Parathyroid adenoma (tissue), 2 donors: ENCODE measurements around the gene TP53I3.

Experiments
- H2AFZ ChIP-seq: fragments of 300-600 bp; sonication (generic); one replicate; pipeline ENCODE4 v1.7.0; 2017; ENCODE audit warnings: antibody characterized with exemption, mild to moderate bottlenecking
- H3K27ac ChIP-seq: fragments of 300-600 bp; sonication (generic); one replicate; pipeline ENCODE4 v1.7.0; 2017
- H3K27me3 ChIP-seq: fragments of 300-600 bp; sonication (generic); one replicate; pipeline ENCODE4 v1.7.0; 2017; ENCODE audit warnings: low read length; ENCODE audit not compliant: control insufficient read depth, insufficient read depth
- H3K36me3 ChIP-seq: fragments of 300-600 bp; sonication (generic); one replicate; pipeline ENCODE4 v1.7.0; 2017; ENCODE audit warnings: low read length; ENCODE audit not compliant: control insufficient read depth, insufficient read depth
- H3K4me1 ChIP-seq: fragments of 300-600 bp; sonication (generic); one replicate; pipeline ENCODE4 v1.7.0; 2017; ENCODE audit warnings: control low read depth
- H3K4me2 ChIP-seq: fragments of 300-600 bp; sonication (generic); one replicate; pipeline ENCODE4 v1.7.0; 2017; ENCODE audit warnings: low read length
- H3K4me3 ChIP-seq: fragments of 300-600 bp; sonication (generic); one replicate; pipeline ENCODE4 v1.7.0; 2017; ENCODE audit warnings: low read depth, low read length
- H3K79me2 ChIP-seq: fragments of 300-600 bp; sonication (generic); one replicate; pipeline ENCODE4 v1.7.0; 2017; ENCODE audit warnings: control low read depth
- H3K9ac ChIP-seq: fragments of 300-600 bp; sonication (generic); one replicate; pipeline ENCODE4 v1.7.0; 2017; ENCODE audit warnings: mild to moderate bottlenecking
- H3K9me3 ChIP-seq: fragments of 300-600 bp; sonication (generic); one replicate; pipeline ENCODE4 v1.7.0; 2017; ENCODE audit warnings: low read length; ENCODE audit not compliant: control insufficient read depth
- TF ChIP-seq, protein P1 (sequence below): fragments of 300-600 bp; sonication (generic); IDR thresholded peaks from one replicate; pipeline ENCODE4 v1.7.0; 2017; ENCODE audit warnings: antibody characterized with exemption, mild to moderate bottlenecking
- donor health status: primary hyperparathyroidism.

Gene TP53I3

GRCh38 chr2:24107336-24107735, 22.7 kb upstream of the TP53I3 start:
- H3K9ac ChIP-seq = no peak overlapping the region
- no peak overlapping the region for H3K4me2 ChIP-seq
- no peaks in the 10 kb centered on the region for H3K36me3 ChIP-seq
- no peaks in the 10 kb centered on the region for H3K4me1 ChIP-seq
- H3K27me3 ChIP-seq = no peaks in the 10 kb centered on the region
- TF ChIP-seq, protein P1, sequence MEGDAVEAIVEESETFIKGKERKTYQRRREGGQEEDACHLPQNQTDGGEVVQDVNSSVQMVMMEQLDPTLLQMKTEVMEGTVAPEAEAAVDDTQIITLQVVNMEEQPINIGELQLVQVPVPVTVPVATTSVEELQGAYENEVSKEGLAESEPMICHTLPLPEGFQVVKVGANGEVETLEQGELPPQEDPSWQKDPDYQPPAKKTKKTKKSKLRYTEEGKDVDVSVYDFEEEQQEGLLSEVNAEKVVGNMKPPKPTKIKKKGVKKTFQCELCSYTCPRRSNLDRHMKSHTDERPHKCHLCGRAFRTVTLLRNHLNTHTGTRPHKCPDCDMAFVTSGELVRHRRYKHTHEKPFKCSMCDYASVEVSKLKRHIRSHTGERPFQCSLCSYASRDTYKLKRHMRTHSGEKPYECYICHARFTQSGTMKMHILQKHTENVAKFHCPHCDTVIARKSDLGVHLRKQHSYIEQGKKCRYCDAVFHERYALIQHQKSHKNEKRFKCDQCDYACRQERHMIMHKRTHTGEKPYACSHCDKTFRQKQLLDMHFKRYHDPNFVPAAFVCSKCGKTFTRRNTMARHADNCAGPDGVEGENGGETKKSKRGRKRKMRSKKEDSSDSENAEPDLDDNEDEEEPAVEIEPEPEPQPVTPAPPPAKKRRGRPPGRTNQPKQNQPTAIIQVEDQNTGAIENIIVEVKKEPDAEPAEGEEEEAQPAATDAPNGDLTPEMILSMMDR = no peak
- no peak overlapping the region for H3K27ac ChIP-seq
- H3K4me3 ChIP-seq = no peak overlapping the region
- no peak overlapping the region for H2AFZ ChIP-seq
- no peaks in the 10 kb centered on the region for H3K79me2 ChIP-seq
- H3K9me3 ChIP-seq = no peaks in the 10 kb centered on the region

DNA sequence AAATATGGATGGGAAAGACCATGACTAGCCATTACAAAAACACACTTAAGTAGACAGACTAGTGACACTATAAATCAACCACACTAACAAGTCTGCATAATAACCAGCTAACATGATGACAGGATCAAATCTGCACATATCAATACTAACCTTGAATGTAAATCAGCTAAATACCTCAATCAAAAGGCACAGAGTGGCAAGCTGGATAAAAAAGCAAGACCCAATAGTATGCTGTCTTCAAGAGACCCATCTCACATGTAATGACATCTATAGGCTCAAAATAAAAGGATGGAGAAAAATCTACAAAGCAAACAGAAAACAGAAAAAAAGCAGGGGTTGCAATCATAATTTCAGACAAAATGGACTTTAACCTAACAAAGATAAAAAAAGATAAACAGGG, 22.2 kb upstream of the TP53I3 start:
- no peak overlapping the region for H3K27ac ChIP-seq
- no peaks in the 10 kb centered on the region for H3K27me3 ChIP-seq
- no peak overlapping the region for H3K9ac ChIP-seq
- H3K4me1 ChIP-seq = no peaks in the 10 kb centered on the region
- no peaks in the 10 kb centered on the region for H3K36me3 ChIP-seq
- no peaks in the 10 kb centered on the region for H3K79me2 ChIP-seq
- H3K4me2 ChIP-seq = no peak overlapping the region
- no peak overlapping the region for H3K4me3 ChIP-seq
- no peaks in the 10 kb centered on the region for H3K9me3 ChIP-seq
- no peak overlapping the region for H2AFZ ChIP-seq
- TF ChIP-seq, protein P1 = no peak

- Histone ChIP-seq H3K4me3 (no peak overlapping the region), H3K9me3 (no peaks in the 10 kb centered on the region), H3K27ac (no peak overlapping the region), H3K79me2 (no peaks in the 10 kb centered on the region), H3K36me3 (no peaks in the 10 kb centered on the region), H3K9ac (no peak overlapping the region), H3K4me1 (no peaks in the 10 kb centered on the region), H2AFZ (no peak overlapping the region), H3K4me2 (no peak overlapping the region), H3K27me3 (no peaks in the 10 kb centered on the region)
- TF ChIP-seq, protein P1 = no peak
These were observed 21.2 kb upstream of the TP53I3 start for GRCh38 chr2:24105816-24106215.

DNA sequence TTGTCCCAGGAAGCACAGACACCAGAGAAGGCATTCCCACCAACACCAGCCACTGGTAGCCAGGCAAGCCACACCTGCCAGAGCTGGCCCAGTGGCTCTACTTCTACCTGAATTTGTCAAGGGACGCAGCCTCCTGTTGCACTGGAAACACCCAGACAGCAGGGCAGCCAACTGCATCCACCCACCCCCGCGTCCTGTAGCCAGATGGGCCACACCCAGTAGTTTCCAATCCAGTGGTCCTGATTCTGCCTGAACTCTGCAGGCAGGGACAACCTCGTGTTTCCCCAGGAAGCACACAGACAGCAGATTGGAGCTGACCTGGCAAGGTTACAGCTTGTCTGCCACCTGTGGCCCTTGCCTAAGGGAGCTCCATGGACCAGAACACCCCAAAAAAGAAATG, 20.3 kb upstream of the TP53I3 start:
- no peak overlapping the region for H3K27ac ChIP-seq
- H3K9me3 ChIP-seq = no peaks in the 10 kb centered on the region
- H3K79me2 ChIP-seq = no peaks in the 10 kb centered on the region
- no peaks in the 10 kb centered on the region for H3K4me1 ChIP-seq
- no peak overlapping the region for H3K9ac ChIP-seq
- H3K4me2 ChIP-seq = no peak overlapping the region
- no peak overlapping the region for H2AFZ ChIP-seq
- H3K4me3 ChIP-seq = no peak overlapping the region
- H3K36me3 ChIP-seq = no peaks in the 10 kb centered on the region
- TF ChIP-seq, protein P1 = no peak
- no peaks in the 10 kb centered on the region for H3K27me3 ChIP-seq

DNA sequence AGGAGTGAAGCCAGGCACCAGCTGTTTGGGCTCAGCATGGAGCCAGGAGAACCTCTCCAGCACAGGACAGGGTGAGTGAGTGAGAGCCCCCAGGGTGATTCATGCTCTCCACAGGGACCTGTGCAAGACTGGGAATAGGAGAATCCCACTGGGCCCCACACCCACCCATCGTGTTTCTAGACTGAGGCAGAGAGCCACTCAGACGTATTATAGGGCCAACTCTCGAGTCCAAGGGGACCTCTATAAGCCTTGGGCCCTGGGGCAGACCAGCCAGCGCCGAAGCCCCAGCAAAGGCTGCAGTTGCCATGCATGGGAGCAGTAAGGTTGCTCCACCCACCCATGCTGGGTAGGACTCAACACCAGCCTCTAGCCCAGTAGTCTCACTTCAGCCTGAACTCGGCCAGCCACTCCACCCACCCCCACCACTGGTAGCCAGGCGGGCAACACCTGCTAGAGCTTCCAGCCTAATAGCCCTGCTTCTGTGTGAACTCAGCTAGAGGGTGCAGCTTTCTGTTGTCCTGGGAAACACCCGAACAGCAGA, 19.5 kb upstream of the TP53I3 start:
- Histone ChIP-seq H3K9ac (no peak overlapping the region), H3K4me3 (no peak overlapping the region), H3K79me2 (no peaks in the 10 kb centered on the region), H2AFZ (no peak overlapping the region), H3K9me3 (no peaks in the 10 kb centered on the region), H3K4me2 (no peak overlapping the region), H3K27me3 (no peaks in the 10 kb centered on the region), H3K27ac (no peak overlapping the region), H3K36me3 (no peaks in the 10 kb centered on the region), H3K4me1 (no peaks in the 10 kb centered on the region)
- TF ChIP-seq, protein P1 = no peak
